Stimulated activated CD4-positive, alpha-beta T cell treated with anti-CD3 and anti-CD28 coated beads, Interleukin-1b, Interleukin-23, amount 100 ng/mL, for 48 hours (primary cell): Measurements from ENCODE around the gene SYN1.
A peak's percentile ranks its signal among the peaks of the same experiment; 100 is the strongest.

ENCODE experiments used
- DNase-seq: peaks from one replicate; pipeline ENCODE4 v3.0.0-alpha.2; 2020

SYN1 gene

GRCh38 chrX:47571215-47571614 is 48.4 kb downstream of the SYN1 start:
- no peak for DNase-seq

- no peak for DNase-seq
Observed at GRCh38 chrX:47570794-47571193, 48.9 kb downstream of the SYN1 start.

DNA sequence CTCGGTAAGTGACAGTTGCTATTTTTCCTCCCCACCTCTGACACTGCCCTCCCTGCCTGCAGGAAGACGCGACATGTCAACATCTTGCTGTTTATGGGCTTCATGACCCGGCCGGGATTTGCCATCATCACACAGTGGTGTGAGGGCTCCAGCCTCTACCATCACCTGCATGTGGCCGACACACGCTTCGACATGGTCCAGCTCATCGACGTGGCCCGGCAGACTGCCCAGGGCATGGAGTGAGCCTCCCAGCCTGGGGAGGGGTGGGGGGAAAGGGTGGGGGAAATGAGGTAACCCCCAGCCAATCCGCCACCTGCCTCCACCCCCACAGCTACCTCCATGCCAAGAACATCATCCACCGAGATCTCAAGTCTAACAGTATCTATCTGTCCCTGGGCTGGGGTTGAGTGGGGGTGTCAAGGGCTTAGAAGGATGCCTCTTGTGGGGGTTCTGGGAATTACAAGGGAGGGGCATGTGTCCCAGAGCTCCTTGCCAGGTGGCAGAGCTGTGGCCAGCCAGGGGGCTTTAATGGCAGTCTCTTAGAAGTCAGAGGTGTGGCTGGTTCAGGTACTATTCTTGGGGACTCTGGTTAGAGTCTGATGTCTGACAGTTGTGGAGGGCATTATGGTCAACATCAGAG is 50.9 kb downstream of the SYN1 start:
- peak; percentile 26 for DNase-seq

GRCh38 chrX:47566841-47567240 is 52.8 kb downstream of the SYN1 start:
- no peak for DNase-seq

- DNase-seq = no peak
Observed at GRCh38 chrX:47564438-47565085, 55.1 kb downstream of the SYN1 start.

GRCh38 chrX:47563801-47564315 is 55.8 kb downstream of the SYN1 start:
- no peak for DNase-seq

- DNase-seq = peak; percentile 21
Observed at GRCh38 chrX:47562615-47563243, 56.9 kb downstream of the SYN1 start.

DNA sequence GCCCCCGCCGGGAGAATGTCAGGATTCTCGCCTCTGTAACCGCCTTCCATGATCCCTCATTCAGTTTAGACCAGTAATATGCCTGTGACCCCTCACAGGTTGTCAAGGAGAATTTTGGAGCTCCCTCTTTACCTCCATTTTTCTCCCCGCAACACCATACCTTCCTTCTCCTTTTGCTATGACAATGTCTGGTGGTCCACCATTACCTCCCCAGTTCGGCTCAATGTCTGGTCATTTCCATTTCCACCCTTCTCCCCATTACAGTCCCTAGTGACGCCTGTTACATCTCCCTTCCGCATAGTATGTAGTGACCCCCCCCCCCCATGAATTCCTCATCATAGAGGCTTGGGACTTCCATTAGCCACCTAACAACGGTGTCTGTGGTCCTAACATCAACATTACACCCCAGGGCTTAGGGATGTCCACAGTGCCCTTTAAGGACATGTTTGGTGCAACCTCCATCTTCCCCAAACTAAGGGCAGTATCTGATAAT is 58.0 kb downstream of the SYN1 start:
- DNase-seq = no peak

DNA sequence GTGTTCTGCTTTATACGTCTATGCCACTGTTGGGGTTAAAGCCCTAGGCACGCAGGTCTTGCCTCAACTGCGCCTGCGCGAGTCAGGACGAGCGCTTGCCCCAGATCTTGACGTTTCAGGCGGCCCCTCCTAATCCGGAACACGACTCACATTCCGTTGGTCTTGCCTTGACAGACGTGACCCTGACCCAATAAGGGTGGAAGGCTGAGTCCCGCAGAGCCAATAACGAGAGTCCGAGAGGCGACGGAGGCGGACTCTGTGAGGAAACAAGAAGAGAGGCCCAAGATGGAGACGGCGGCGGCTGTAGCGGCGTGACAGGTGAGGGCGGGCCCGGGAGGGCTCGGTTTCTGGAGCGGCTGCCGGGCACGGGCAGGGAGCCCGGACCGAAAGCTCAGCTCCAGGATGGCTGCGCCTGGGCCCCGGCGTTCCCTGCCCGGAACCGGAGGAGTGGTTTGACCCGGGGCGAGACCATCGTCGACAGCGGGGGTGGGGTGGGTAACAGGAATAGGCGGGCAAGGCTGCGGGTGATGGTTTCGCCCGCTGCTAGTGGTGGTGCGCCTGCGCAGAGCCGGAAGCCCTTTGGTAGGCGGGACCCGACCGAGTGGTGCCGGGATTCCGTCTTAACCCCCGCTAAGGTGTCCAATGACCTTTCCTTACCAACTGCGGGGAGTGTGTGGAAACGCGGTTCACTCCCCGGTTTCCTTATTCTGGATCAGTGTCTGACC is 58.6 kb downstream of the SYN1 start, which contains the start of gene ARAF:
Gene ARAF, plus strand, starts transcription at position 272 of the 725 bp plus-strand sequence. CDS start 1,763 bp downstream, outside the sequence.
- peak; percentile 97 for DNase-seq

DNA sequence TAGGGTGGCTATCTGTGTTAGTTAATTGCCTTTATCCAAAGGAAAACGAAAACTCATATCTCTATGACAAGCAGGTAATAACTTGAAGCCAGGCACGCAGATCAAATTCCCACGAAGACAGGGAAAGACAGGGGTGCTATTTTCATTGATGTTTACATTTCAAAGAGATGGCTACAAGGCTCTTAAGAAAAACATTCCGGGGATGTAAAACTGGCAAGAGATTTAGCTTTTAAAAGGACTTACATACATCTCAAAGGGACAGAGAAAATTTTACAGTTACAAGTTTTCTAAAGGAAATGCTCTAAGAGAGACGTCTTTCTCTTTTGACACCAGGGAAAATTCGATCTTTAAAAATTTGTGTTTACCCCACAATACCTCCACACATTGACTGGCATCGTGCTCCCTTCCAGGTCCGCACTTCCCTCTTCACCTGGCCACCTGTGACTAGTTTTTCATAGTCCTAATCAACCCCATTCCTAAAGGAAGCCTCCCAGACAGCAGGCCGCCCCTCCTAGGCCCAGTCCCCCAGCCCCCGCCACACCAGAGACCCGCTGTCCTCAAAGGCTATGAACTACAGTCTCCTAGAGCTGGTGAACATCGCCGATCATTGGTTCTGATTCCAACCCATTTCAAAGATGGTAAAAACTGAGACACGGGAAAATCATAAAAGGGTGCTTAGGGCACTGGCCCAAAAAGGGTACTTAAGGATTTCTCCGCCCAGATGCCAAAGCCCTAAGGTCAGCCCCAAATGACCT is 59.3 kb downstream of the SYN1 start:
- DNase-seq = no peak

GRCh38 chrX:47558436-47558835 is 61.2 kb downstream of the SYN1 start:
- no peak for DNase-seq

DNA sequence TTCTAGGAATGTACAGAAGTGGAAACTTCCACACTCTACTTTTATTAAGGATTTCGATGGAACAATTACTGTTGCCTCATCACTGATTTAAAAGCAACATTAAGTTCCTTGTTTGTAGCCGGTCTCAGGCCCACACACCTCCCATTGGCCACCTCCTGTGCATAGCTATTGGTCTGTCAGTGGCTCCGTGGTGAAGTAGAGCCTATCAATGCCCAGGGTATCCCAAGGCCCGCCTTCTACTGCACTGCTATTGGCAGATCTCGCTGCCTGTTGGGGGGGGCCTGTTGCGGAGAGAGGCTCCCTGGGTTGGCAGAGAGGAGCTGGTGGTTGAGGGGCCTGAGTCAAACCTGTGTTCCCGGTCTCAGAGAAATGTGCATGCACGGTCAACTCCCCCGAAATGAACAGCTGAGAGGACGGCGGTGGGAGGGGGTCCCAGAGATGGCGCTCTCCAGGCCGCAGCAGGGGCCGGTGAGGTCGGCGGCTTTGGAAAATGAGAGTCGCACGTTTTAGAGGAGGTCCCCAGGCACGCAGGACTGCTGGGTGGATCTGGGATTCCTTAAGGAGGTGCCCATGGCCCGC is 63.5 kb downstream of the SYN1 start:
- DNase-seq = peak; percentile 89

- DNase-seq = no peak
Observed at GRCh38 chrX:47543496-47543895, 76.2 kb downstream of the SYN1 start.

GRCh38 chrX:47540754-47541538 is 78.7 kb downstream of the SYN1 start:
- no peak for DNase-seq

- DNase-seq = no peak
Observed at GRCh38 chrX:47539860-47540259, 79.8 kb downstream of the SYN1 start.

DNA sequence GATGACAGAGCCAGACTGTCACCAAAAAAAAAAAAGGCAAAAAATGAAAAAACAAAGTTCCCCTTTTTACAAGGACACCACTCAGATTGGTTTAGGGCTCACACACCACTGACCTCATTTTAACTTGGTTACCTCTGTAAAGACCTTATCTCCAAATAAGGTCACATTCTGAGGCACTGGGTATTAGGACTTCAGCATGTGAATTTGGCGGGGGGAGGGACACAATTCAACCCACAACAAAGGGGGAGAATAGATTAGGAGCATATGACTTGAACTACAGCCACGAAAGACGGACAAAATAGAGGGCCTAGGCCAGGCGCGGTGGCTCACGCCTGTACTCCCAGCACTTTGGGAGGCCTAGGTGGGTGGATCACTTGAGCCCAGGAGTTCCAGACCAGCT is 89.6 kb downstream of the SYN1 start:
- DNase-seq = no peak

GRCh38 chrX:47529548-47529947 is 90.1 kb downstream of the SYN1 start:
- DNase-seq = no peak

DNA sequence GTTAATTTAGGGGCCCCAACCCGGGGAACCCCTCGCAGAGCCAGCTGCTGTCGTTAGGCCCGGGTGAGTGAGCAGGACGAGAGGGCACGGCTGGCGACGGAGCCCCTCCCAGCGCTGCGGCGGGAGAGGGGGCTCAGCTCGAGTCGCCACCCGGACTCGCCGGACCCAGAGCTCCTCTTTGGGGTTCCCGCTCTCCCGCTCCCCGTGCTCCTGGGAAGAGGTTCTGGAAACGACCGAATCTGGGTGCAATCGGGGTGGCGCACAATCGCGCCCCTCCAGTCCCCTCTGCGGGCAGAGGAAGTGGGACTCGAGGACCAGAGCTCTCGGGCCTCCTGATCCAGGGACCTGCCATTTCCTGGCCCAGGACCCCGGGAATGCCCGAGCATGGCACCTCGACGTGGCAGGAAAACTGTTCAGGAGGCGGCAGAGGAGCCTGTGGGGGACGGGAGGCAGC is 95.9 kb downstream of the SYN1 start:
- no peak for DNase-seq

DNA sequence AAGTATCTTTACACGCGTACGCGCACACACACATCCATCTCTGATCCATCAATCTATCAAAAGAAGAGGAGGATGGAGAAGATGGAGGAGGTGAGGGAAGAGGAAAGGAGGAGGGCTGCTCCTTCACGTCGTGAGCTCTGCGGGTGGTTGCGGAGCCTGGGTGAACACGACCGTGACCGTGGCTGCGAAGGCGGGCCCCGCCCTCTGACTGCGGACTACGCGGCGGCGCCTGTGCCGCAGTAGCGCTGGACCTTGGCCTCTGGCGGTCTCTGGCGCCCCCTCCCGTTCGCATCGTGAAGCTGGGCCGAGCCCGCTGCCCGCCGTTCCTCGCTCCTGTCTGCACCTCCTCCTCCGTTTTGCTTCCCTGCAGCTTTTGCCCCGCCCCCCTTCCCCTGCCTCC is 96.4 kb downstream of the SYN1 start:
- peak; percentile 77 for DNase-seq
